NCI-H2029 treated with DMSO at 0.1 percent for 48 hours (cell line): ENCODE data around the gene KIF1A.
"Not testable (repeated sequence)": the region's sequence is repeated elsewhere in the genome, so short reads cannot be mapped to it uniquely, and the experiment has no call there.

ENCODE experiments used
- DNase-seq: peaks from one replicate; lab custom pipeline; 2025; lab: John Stamatoyannopoulos, UW

Gene KIF1A

DNA sequence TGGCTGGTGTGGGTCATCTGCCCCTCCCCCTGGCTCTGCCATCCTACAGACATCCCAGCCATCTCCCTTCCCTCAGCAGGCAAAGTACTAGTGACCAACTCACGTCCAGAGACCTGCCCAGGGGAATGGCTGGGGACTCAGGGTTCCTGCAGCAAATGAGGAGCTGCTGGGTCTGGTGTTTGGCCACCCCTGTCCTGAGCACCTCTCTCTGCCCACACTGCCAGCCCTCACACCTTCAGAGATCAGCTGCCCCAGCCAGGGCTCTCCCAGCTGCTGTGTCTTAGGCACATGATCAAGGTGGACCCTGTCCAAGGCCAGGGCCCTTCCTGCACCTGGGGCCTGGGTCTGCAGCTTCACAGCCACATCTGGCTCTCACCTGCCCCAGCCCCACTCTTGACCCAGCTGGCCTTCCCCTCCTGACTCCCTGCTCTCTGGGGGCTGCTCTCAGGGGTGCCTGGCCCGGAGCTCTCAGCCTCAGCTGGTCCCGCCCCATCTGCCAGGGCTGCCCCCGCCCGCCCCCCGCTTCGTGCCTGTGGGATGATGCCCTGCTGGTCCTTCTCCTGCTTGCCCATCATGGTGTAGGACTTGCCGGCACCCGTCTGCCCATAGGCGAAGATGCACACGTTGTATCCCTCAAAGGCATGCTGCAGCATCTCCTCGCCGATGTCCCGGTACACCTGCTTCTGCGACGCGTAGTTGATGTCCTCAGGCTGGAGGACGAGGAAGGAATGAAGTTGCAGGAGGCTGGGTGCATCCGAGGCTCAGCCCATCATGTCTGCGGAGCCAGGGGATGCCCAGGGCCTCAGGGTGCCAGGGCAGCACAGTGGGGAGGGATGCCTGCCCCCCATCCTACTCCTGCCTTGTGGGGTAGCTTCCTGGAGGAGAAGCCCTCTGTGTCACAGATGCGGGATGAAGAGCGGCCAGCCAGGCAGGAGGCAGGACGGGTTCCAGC lies 32.2 kb downstream of the KIF1A start:
- DNase-seq: no peak

DNA sequence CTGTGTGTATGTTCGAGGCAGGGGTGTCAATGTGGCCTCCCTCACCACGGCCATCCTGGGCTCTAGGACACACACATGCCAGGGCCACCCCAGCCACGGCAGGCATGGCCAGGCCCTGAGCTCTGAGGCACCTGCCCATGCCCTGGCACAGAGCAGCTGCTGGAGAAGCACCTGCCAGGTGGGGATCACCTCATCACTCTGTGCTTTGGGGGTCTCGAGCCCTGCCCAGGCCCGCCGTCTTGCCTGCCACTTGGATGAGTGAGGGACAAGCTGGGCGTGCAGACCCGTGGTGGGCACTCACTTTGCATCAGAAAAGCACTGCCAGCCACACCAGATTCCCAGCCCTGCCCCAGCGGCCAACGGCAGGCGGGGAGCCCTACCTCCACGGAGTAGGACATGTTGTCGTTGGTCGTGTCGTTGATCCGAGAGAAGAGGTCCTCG lies 33.1 kb downstream of the KIF1A start:
- no peak for DNase-seq

DNA sequence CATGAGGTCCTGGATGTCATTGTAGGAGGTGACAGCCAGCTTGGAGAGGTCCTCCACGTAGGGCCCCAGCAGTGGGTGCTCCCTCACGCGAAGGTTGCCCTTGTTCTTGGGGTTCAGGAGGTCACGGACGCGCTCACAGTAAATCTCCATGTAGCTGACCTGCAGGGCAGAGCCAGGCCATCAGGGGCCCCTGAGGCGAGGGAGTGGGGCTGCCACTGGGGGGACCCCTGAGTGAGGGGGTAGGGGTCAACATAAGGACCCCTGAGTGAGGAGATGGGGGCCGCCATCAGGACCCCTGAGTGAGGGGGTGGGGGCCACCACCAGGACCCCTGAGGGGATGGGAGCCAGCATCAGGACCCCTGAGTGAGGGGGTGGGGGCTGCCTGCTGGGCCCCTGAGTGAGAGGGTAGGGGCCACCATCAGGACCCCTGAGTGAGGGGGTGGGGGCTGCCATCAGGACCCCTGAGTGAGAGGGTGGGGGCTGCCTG lies 33.6 kb downstream of the KIF1A start:
- no peak for DNase-seq

DNA sequence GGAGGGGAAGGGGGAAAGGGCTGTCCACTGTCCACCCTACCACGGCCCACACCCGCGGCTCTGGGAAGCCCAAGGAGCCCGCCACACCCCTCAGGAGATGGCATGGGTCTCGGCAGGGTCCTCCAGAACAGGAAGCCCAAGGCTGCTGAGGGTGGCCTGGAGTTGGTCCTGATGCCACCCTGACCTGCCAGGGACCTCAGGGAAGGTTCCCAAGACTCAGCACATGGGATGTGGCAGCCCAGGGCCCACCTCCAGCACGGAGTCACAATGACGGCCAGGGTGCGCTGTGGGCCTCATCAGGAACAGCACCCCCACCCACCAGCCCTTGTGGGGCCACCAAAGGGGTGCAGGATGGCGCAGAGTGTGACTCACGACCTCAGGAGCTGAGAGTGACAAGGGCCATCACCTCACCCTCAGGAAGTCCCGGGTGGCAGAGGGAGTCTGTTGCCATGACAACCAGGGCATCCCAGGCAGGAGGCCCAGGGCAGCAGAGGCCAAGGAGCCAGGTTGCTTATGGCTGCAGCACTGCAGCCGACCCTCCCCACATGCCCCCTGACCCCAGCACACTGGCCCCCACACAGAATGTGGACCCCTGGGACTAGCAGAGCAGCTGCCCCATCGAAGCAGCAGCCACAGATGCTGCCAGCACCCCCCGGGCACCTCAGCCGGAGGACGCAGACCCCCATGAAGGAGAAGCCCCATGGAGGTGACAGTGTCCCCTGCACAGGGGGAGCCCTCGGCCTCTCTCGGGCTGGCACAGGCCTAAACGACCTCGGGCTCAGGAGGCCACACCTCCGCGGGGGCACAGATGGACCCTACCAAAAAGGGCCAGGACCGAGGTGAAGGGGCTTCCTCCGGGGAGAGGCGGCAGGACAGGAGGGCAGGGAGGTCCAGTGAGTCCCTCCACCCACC lies 34.3 kb downstream of the KIF1A start:
- no peak for DNase-seq

DNA sequence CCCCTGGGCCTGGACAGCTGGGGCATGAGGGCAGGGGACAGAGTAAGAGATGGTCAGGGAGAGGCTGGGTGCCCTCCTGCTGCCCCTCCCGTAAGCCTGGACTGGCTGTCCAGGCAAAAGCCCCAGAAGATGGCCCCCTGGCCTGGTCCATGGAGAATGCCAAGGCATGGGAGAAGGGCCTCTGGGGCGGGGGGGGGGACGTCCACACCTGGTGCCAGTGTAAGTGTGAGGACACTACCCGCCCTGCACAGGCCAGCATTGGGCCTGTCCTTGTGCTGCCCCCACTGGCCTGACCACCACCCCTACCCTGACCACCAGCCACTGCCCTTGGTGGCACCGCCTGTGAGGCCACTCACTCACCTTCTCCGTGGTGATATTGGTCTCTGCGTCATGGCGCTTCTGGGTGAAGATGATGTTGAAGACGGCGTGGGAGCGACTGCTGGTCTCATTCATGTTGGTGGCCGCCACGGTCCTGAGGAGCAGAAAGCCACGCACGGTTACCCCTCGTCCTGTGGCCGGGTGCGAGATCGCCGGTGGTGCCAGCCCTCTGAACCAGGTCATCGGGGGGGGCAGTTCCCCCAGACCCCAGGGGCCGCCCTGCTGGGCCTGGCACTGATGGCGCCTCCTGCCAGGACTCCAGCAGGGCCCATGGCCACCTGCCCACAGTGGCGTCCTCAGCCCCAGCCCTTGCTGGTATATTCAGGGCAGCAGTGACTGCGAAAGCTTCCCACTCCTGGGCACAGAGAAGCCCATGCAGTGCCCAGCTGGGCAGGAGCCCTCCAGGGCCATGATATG lies 35.2 kb downstream of the KIF1A start:
- no peak for DNase-seq

DNA sequence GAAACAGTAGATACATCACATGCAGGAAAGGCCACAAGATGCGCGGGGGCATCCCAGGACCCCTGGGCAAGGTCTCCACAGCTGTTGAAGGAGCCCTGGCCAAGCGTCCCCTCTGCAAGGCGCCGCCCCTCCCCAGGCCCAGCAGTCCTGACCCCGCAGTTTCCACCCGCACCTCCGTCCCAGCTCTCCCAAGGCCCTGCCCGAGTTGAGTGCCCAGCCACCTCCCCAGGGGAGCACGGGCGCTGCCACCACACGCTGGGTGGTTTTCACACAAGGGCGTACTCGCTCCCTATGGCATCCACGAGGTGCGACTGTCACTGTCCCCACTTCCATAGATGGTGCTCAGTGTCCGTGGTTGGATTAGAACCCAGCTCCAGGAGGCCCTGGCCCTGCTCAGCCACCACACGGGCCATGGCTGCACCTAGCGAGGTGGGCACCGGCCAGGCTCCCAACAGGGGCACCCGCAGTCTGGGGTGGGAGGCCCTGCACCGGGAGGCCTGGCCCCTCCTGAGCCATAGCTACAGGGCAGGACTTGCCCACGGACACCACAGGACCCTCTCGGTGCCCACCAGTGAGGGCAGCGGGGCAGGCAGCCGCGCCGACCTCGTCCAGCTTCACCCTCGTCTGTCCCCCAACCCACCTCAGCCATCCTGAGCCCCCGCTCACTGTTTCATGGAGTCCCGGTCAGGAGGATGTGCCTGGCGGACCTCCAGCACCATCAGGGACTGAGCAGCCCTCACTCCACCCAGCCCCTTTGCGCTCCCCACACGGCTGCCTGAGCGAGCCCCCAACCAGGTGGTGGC lies 36.0 kb downstream of the KIF1A start:
- no peak for DNase-seq

DNA sequence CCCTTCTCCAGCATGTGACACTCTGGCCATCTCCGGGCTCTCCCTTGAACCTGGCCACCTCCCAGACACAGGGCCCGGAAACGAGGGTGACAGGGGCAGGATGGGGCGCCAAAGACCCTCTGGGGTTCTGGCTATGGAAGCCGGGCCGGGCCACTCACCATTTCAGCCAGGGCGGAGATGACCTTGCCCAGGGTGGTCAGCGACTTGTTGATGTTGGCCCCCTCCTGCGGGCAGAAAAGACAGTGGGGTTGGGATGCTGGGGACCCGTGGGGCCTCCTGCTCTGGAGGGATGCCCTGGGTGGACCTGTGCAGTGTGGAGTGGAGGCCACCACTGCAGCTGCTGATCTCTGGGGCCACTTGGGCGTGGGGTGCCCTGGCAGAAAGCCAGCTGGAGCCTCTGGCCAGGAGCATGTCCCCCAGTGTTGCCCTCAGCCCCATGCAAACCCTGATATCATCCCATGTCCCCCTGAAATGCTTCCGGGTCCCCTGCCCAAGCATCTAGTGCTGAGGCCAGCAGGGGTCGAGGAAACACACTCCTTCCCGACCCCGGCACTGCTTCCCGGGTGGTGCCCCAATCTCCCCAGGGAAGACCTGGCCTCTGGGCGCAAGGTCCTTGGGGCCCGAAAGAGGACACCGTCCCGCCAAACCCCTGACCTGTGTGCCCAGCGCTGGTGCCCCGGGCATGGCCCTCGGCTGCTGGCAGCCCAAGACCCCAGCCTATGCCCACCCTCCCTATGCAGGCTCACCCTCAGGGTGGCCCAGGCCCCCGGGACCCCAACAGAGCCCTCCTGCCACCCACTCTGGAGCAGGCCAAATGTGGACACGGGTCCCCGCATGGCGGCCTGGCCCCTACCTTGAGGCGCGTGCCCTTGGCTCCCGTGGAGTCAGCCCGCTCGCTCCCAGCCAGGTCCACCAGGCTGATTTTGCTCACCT lies 36.9 kb downstream of the KIF1A start:
- DNase-seq: no peak

- no peak for DNase-seq
Observed at GRCh38 chr2:240782221-240782885, 37.7 kb downstream of the KIF1A start.

GRCh38 chr2:240781471-240782220 lies 38.4 kb downstream of the KIF1A start:
- no peak for DNase-seq

GRCh38 chr2:240780023-240780700 lies 39.9 kb downstream of the KIF1A start:
- no peak for DNase-seq

DNA sequence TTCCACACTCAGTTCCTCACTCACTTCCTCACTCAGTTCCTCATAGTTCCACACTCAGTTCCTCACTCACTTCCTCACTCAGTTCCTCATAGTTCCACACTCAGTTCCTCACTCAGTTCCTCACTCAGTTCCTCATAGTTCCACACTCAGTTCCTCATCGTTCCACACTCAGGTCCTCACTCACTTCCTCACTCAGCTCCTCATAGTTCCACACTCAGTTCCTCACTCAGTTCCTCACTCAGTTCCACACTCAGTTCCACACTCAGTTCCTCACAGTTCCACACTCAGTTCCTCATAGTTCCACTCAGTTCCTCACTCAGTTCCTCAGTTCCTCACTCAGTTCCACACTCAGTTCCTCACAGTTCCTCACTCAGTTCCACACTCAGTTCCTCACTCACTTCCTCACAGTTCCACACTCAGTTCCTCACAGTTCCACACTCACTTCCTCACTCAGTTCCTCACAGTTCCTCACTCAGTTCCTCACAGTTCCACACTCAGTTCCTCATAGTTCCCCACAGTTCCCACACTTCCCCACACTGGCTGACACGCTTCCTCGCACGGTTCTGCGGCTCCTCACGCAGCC lies 40.7 kb downstream of the KIF1A start:
- not testable (repeated sequence) for DNase-seq

- no peak for DNase-seq
Observed at GRCh38 chr2:240778426-240778825, 41.6 kb downstream of the KIF1A start.

DNA sequence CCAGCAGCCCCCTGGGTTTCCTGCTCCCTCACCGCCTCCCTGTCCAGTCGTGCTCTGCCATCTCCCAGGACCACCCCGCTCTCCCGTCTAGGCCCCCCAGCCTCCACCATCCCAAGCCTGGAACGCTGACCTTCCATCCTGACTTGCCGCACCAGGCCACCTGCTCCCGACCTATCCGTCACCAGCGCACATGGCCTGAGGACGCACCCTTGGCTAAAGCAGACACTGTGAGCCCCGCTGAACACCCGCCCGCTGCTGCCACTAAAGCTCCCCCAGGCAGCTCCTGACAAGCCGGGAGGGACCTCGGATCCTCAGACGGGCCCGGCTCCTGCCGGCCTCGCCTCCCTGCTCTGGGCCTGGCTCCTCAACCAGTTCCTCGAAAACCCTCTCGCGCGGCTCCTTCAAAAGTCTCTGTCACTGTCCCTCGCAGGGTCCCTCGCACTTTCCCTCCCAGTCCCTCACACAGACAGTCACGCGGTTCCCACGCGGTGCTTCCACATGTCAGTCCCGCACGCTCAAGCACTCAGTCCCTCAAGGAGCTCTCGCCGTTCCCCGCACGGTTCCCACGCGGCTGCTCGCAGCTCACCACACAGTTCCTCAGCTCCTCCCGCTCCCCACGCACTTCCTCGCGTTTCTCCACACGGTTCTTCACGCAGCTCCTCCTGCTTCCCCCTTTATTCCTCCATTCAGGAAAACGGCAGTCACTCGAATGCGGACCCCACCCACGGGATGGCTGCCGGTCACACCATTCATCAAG lies 42.4 kb downstream of the KIF1A start:
- no peak for DNase-seq

DNA sequence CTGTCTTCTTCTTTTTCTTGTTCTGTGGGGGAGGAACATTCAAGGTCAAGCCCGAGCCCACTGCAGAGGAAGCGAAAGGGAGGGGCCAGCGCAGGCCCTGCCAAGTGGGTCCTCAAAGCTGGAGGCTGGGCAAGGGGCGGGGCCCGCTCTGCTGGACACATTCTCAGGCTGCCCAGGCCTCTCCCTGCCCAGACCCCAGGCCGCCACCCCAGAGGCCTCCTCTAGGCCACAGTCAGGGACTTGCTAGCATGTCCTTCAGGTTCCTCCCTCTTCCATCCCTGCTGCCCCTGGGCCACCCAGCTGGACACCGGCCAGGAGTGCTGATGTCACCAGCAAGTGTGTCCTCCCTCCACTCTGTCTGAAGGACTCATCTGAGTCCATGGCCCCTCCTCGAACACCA lies 44.1 kb downstream of the KIF1A start:
- DNase-seq: no peak

- DNase-seq: no peak
Observed at GRCh38 chr2:240774856-240775255, 45.2 kb downstream of the KIF1A start.

- no peak for DNase-seq
Observed at GRCh38 chr2:240769096-240769495, 50.9 kb downstream of the KIF1A start.

DNA sequence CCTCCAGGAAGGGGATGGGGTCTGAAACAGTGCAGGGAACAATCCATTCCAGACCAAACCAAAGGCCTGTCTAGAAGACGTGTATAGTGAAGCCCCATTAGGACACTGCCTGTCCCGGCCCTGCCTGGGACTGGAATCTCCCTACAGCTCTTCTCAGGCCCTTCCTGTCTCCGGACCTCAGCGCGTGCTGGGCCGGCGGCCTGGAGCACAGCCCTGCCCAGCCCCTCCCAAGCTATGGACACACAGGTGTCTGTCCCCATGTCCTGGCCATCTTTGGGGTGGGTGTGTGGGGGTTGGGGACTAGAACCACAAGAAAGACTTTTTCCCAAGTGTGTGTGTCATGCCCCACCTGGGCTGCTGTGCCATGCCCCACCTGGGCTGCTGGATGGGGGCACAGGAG lies 51.8 kb downstream of the KIF1A start:
- DNase-seq: no peak
